Right hindlimb (tissue), 1 donor: Measurements from ENCODE around the gene BBLN.

Experiments
- DNase-seq: peaks from one replicate; pipeline ENCODE4 v3.0.0-alpha.2; 2018

Gene BBLN

GRCh38 chr9:128191406-128192046 lies 31.5 kb downstream of the BBLN start, which contains the start of gene CIZ1:
Gene CIZ1 (minus strand): TSS chr9:128191572. CDS start chr9:128190857, 715 bp downstream.
- peak; percentile 88 for DNase-seq

DNA sequence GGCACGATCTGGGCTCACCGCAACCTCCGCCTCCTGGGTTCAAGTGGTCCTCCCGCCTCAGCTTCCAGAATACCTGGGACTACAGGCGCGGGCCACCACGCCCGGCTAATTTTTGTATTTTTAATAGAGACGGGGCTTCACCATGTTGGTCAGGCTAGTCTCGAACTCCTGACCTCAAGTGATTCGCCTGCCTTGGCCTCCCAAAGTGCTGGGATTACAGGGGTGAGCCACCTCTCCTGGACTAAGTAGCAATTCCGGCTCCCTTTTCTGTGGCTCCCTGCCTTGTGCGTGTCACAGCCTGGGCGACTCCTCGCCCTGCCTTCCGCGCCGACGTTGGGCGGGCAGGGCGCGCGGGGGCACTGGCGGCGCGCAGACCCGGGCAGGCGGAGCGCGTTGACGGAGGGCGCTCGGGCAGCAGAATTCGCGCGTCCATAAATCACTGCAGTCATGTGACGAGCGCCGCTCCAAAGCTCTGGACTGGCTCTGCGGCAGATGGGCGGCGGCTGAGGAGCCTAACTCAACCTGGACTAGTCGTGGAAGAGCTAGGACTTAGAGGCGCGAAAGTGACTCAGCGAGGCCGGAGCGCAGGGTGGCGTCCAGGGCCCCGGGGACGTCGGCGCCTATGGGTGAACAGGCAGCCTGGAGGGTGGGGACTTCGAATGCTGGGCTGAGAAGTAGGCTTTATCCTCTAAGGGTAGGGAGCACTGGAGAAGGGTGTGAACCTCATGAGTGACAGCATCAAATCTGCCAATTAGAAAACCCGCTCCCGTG lies 32.7 kb downstream of the BBLN start:
- peak; percentile 89 for DNase-seq

GRCh38 chr9:128193469-128194096 lies 33.5 kb downstream of the BBLN start:
- no peak for DNase-seq

DNA sequence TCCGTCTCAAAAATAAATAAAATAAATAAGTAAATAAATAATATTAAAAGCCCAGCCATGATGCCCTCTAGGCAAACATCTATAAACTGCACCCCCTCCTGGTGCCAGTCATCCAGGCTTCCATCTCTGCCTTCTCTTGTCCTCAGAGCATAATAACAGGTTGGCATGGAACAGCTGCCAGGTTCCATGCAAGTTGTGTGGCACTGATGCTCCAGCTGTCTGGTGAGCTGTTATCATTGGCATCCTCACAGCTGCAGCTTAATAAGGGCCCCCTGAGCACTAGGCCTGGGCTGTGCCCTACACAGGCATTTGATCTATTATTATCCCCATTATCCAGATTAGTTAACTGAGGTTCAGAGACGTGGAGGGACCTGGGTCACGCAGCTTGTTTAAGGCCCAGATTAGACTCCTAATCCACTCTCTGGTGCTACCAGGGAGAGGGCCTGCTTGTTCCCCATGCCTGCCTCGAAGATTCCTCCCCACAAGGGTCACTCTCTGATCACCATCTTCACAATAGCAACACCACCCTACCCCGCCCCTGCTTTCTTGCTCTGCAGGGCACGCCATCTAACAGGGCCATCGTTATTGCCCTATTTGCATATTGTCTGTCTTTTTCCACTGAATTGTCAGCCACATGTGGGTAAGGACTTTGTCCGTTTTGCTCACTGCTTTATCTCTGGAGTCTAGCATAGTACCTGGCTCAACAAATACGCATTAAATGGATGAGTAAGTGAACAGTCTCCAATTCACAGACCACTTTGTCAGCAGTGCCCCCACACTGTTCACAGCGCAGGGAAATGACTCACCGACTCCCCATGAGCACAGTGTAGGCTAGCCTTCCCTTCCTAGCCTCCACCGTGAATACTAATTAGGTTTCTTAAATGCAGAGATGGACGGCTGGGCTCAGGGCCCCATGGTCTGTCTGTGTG lies 41.6 kb downstream of the BBLN start:
- no peak for DNase-seq

DNA sequence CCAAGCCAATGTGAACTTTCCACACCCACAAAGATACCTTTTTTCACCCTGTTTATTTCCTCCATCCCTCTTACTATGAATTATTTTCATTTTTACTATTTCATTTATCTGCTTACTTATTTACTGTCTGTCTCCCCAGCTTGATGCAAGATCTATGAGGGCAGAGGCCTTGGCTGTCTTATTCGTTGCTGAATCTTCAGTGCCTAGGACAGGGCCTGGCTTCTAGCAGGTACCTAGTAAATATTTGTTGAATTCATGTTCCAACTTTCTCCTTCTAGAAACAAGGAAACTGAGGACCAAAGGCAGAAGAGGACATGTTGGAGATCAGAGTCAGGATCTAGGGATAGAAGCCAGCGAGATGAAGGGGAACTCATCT lies 42.6 kb downstream of the BBLN start:
- no peak for DNase-seq

DNA sequence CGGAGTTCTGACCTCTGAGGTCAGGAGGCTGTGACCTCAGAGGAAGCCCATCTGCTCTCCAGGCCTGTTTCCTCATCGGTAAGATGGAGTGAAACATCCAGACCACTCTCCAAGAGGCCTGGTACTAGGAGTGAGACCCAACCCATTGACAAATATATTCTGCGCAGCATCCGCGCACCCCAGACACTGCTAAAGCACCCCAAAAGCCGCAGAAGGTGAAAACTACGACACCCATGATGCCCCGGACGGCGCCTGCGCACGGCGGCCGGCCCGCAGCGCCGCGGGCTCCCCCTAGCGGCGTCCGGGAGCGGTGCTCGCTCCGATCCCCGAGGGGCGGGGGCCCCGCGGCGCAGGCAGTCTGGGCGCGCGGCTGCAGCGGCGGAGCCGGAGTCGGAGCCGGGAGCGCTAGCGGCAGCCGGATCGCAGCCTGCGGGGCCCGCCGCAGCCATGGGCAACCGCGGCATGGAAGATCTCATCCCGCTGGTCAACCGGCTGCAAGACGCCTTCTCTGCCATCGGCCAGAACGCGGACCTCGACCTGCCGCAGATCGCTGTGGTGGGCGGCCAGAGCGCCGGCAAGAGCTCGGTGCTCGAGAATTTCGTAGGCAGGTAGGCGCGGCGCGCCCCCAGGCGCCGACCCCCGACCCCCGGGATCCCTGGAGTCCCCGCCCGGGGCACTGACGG lies 43.1 kb downstream of the BBLN start, which contains the start of gene DNM1:
Gene DNM1 (plus strand): TSS at position 356 of the 683 bp plus-strand sequence. CDS start 92 bp downstream, at position 448.
- peak; percentile 72 for DNase-seq

- DNase-seq: peak; percentile 75
Observed at GRCh38 chr9:128203707-128204551, 43.9 kb downstream of the BBLN start.

GRCh38 chr9:128204858-128205257 lies 44.8 kb downstream of the BBLN start:
- peak; percentile 12 for DNase-seq

DNA sequence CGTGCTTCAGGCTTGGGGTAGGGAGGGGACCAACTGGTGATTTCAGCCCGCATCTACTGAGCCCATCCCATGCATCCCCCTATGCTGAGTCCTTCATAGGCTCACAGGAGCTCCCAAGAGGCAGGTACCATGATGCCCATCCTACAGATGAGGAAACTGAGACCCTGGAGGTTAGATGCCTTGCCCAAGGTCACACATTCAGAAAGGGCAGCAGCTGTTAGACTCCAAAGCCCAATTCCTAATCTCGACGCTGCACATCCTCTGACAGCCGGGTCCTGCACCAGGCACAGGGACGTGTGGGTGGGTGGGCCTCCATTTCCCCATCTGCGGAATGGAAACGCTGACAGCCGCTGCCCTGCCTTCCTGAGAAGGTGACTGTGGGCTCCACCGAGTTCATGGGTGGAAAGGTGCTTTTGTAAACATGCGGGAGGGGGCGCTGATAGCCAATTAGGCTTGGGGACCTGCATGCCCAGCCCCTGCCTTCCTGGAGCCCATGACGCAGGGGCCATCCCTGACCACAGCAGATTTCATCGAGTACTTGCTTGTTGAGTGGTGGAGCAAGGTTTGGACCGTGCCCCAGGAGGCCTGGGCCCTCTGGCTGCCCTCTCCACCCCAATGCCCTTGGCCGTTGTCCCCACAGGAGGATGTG lies 45.4 kb downstream of the BBLN start:
- DNase-seq: peak; percentile 10

DNA sequence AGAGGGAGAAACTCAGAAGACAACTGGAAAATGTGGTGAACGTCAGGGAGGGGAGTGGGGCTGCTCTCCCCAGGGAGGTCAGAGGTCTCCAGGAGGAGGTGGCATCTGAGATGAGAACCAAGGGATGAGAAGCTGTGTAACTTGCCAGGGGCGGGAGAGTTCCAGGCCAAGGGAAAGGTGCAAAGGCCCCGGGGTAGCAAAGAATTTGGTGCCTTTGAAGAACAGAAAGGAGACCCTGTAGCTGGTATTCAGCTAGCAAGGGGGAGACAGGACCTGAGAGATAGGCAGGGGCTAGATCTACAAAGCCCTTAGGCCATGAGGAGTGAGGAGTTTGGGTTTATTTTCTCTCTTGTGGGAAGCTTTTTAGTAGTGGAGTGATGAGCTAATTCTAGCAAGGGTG lies 46.4 kb downstream of the BBLN start:
- DNase-seq: no peak

GRCh38 chr9:128206916-128207910 lies 47.1 kb downstream of the BBLN start:
- DNase-seq: no peak

DNA sequence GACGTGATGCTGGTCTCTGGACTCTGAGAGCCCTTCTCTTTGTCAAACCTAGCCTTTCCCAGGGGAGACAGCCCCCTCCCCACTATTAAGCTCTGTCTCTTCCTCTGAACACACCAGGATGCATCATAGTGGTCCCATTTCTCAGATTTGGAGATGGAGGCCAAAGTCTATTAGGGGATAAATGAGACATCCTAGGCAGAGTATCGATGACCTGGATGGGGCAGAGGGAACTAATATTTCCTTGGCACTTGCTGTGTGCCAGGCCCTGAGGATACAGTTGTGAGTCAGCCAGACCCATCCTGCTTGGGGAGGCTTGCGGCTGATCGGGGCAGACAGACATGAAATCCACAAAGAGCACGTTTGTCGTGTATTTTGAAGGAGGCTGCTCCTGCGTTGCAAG lies 48.3 kb downstream of the BBLN start:
- no peak for DNase-seq

DNA sequence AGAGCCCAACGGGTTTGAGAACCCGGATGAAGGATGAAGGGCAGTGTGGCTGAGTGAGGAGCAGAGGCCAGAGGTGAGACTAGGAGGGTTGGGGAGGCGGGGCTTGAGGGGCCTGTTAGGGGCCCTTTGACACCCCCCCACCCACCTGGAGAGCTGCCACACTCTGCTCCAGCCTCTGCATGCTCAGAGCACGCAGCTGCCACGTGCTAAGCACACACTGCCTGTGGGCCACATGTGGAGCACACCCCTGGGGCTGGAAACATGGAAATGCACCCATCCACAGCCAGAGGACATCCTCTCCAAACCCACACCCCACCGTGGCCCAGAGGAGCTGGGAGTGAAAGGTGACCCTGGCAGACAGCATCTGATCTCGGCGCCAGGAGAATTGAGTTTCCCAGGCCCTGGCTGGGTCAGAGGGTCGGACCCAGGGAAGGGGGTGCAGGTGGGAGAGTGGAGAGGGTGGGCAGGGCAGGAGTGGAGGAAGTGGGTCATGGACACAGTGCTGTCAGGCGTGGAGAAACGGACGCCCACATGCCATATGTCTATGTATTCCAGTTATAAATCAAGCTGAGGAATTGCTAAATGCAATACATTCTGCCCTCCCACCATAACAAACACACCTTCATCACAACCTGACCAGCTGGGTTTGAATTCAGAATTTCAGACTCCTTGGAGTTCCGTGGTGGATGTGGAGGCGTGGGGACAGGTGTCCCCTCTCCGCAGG lies 49.0 kb downstream of the BBLN start:
- no peak for DNase-seq

DNA sequence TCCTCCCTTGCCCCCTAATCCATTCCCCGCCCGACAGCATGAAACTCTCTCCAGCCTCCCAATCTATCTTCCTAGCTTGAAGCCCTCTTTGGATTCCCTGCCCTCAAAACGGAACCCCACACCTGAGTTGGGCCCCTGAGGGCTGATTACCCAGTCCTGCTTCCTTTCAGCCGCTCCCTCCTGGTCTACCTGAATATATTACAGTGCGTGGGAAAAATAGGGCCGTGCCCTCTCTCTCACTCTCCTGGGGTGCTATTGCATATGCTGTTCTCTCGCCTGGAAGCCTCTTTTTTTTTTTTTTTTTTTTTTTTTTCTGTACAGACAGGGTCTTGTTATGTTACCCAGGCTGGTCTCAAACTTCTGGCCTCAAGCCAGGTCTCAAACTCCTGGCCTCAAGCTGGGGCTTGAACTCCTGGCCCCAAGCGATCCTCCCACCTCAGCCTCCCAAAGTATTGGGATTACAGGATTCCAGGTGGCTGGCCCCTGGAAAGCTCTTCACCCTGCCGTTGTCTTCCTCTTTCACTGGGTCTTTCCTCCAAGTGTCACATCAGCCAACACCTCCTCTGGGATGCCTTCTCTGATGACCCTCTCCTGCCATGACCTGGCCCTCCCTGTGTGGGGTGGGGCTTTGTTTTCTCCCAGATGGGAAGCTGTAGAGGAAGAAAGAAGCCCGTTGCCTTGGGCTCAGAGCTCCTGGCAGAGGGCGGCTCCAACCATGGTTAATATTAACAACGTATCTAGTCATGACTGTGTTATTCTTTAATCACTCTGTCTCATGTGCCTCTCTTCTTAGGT lies 51.3 kb downstream of the BBLN start:
- no peak for DNase-seq

DNA sequence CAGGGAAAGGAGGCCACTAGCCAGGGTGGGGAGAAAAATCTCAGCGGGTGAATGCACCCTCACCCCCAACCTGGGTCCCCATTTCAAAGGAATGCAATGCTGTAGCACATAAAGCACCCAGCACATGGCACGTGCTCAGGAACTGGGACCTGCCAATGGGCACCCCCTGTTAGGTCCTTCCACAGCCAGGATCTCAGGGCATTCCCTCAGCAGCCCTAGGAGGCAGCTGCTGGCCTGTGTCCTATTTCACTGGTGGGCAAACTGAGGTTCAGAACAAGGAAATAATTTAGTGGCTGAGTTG lies 51.9 kb downstream of the BBLN start:
- no peak for DNase-seq
